Cerebellar cortex (tissue), 1 donor: ENCODE measurements around the gene MEIS1.
"Not testable (repeated sequence)": the region's sequence is repeated elsewhere in the genome, so short reads cannot be mapped to it uniquely, and the experiment has no call there.

Experiments used
- DNase-seq: peaks from one replicate; pipeline ENCODE4 v3.0.0-alpha.2; 2015; ENCODE audit warnings: low spot score

The MEIS1 gene

GRCh38 chr2:66467718-66468117, 32.8 kb downstream of the MEIS1 start:
- no peak for DNase-seq

GRCh38 chr2:66469214-66469902, 34.4 kb downstream of the MEIS1 start:
- no peak for DNase-seq

- DNase-seq, result no peak
These were observed 35.3 kb downstream of the MEIS1 start for GRCh38 chr2:66470199-66470598.

- no peak for DNase-seq
These were observed 37.4 kb downstream of the MEIS1 start for GRCh38 chr2:66472225-66472843.

GRCh38 chr2:66477135-66477842, 42.4 kb downstream of the MEIS1 start:
- DNase-seq, result peak; percentile 61

- DNase-seq, result no peak
These were observed 43.4 kb downstream of the MEIS1 start for GRCh38 chr2:66478299-66478698.

- DNase-seq, result no peak
These were observed 43.9 kb downstream of the MEIS1 start for GRCh38 chr2:66478731-66479316.

- DNase-seq, result no peak
These were observed 46.2 kb downstream of the MEIS1 start for GRCh38 chr2:66481100-66481549.

- DNase-seq, result not testable (repeated sequence)
These were observed 50.3 kb downstream of the MEIS1 start for GRCh38 chr2:66485252-66485651.

GRCh38 chr2:66488946-66489345, 54.0 kb downstream of the MEIS1 start:
- no peak for DNase-seq

GRCh38 chr2:66489436-66489835, 54.5 kb downstream of the MEIS1 start:
- DNase-seq, result peak; percentile 88

GRCh38 chr2:66490588-66491001, 55.7 kb downstream of the MEIS1 start:
- no peak for DNase-seq

GRCh38 chr2:66494708-66495107, 59.8 kb downstream of the MEIS1 start:
- DNase-seq, result peak; percentile 37

- peak; percentile 75 for DNase-seq
These were observed 61.1 kb downstream of the MEIS1 start for GRCh38 chr2:66495788-66496640.

- no peak for DNase-seq
These were observed 61.9 kb downstream of the MEIS1 start for GRCh38 chr2:66496670-66497420.

GRCh38 chr2:66497431-66498288, 62.7 kb downstream of the MEIS1 start:
- no peak for DNase-seq

- no peak for DNase-seq
These were observed 63.5 kb downstream of the MEIS1 start for GRCh38 chr2:66498289-66498975.

- DNase-seq, result no peak
These were observed 66.3 kb downstream of the MEIS1 start for GRCh38 chr2:66501267-66501666.

GRCh38 chr2:66506265-66506664, 71.3 kb downstream of the MEIS1 start:
- DNase-seq, result peak; percentile 62
